Endothelial cell of umbilical vein (primary cell): ENCODE data around the gene PANX1. TPM values are rescaled to one million over a fixed set of nuclear protein-coding genes. Genes with fewer than 3 reads are reported as not detected.

Experiments used
- BruUV-seq: library from RNA; stranded (reverse); fragments of 400-500 nt; replicated peaks from 2 replicates; lab custom pipeline; 2021; lab: Mats Ljungman, UMichigan
- CTCF ChIA-PET: fragments of 300-600, 350-600 bp; sonication (Branson Sonifier 250); formaldehyde crosslinking; loops from one replicate; lab custom pipeline; 2021; ENCODE audit warnings: antibody characterized with exemption, inconsistent platforms; lab: Charles Lee
- POLR2A ChIA-PET: fragments of 300-600, 350-600 bp; sonication (Branson Sonifier 250); formaldehyde crosslinking; loops from one replicate; lab custom pipeline; 2021; ENCODE audit warnings: antibody characterized with exemption, inconsistent platforms; lab: Charles Lee
- DNase-seq: peaks from one replicate; pipeline ENCODE4 v3.0.0-alpha.2; 2011; ENCODE audit warnings: low read depth, low spot score
- FAIRE-seq: peaks from 2 replicates; lab custom pipeline; 2011; peaks lifted over from hg19 to GRCh38; lab: Jason Lieb, UNC
- H2AFZ ChIP-seq: 2 replicates; pipeline ENCODE4 v1.6.0; 2012; ENCODE audit warnings: low read depth, low read length, control low read depth, inconsistent platforms
- H3K27ac ChIP-seq: 2 replicates; pipeline ENCODE4 v1.5.1; 2011; ENCODE audit warnings: low read depth, mild to moderate bottlenecking, control low read depth, low read length, moderate library complexity; ENCODE audit not compliant: insufficient read depth
- H3K27me3 ChIP-seq, 2 experiments: 2 replicates each; pipeline versions ENCODE4 v1.6.0 to v1.6.1; 2011; ENCODE audit warnings: low read length in 2 of 2, mixed read lengths in 1 of 2; ENCODE audit not compliant: control insufficient read depth in 2 of 2, insufficient read depth in 2 of 2
- H3K36me3 ChIP-seq, 2 experiments: 2 replicates in 1 of 2; 3 replicates in 1 of 2; pipeline ENCODE4 v1.5.1; 2011; ENCODE audit warnings: low read length in 2 of 2, mild to moderate bottlenecking in 1 of 2, moderate library complexity in 1 of 2; ENCODE audit not compliant: control insufficient read depth in 2 of 2, insufficient read depth in 2 of 2; ENCODE audit errors: extremely low read depth in 1 of 2
- H3K4me1 ChIP-seq: 3 replicates; pipeline ENCODE4 v1.5.1; 2011; ENCODE audit warnings: mild to moderate bottlenecking, low read length; ENCODE audit not compliant: control insufficient read depth, insufficient read depth; ENCODE audit errors: extremely low read depth
- H3K4me2 ChIP-seq: 2 replicates; pipeline ENCODE4 v1.6.1; 2011; ENCODE audit warnings: low read length, control low read depth, mixed read lengths; ENCODE audit not compliant: insufficient read depth
- H3K4me3 ChIP-seq, 3 experiments: fragments of 200-600 bp in 1 of 3; sonication (generic), shearing (Covaris generic) in 1 of 3; replicated peaks in 1 of 3; 2 replicates each; pipeline ENCODE4 v1.5.1; 2011 to 2016; ENCODE audit warnings: control low read depth in 3 of 3, low read length in 3 of 3, mild to moderate bottlenecking in 2 of 3, inconsistent platforms in 1 of 3, low read depth in 1 of 3, moderate library complexity in 1 of 3; ENCODE audit not compliant: insufficient read depth in 1 of 3
- H3K79me2 ChIP-seq: 2 replicates; pipeline ENCODE4 v1.6.0; 2012; ENCODE audit warnings: low read length, inconsistent platforms; ENCODE audit not compliant: control insufficient read depth, insufficient read depth
- H3K9ac ChIP-seq: replicated peaks from 2 replicates; pipeline ENCODE3; 2011; ENCODE audit warnings: low read length, control low read depth; ENCODE audit not compliant: insufficient read depth; ENCODE audit errors: extremely low read depth
- H3K9me1 ChIP-seq: replicated peaks from 3 replicates; pipeline ENCODE4 v1.6.0; 2011; ENCODE audit warnings: mild to moderate bottlenecking, low read length; ENCODE audit not compliant: control insufficient read depth, insufficient read depth; ENCODE audit errors: extremely low read depth
- H3K9me3 ChIP-seq: replicated peaks from 2 replicates; pipeline ENCODE4 v1.5.1; 2012; ENCODE audit warnings: low read length, inconsistent platforms; ENCODE audit not compliant: control insufficient read depth, insufficient read depth
- H4K20me1 ChIP-seq: replicated peaks from 2 replicates; pipeline ENCODE3; 2011; ENCODE audit warnings: mild to moderate bottlenecking, low read length; ENCODE audit not compliant: control insufficient read depth, insufficient read depth; ENCODE audit errors: extremely low read depth
- CTCF ChIP-seq, 2 donors: IDR thresholded peaks; 1 replicate in 1 of 2; 2 replicates in 1 of 2; pipeline ENCODE4 v1.5.1; 2011; ENCODE audit warnings: low read length in 2 of 2, mild to moderate bottlenecking in 2 of 2, moderate library complexity in 2 of 2, control low read depth in 1 of 2, inconsistent platforms in 1 of 2, low read depth in 1 of 2; ENCODE audit not compliant: insufficient read depth in 1 of 2; ENCODE audit errors: extremely low read depth in 1 of 2
- EZH2 ChIP-seq: IDR thresholded peaks from 2 replicates; pipeline ENCODE4 v1.6.1; 2012; ENCODE audit warnings: borderline replicate concordance, low read depth, mild to moderate bottlenecking, moderate library complexity, low read length, inconsistent platforms; ENCODE audit not compliant: severe bottlenecking
- FOS ChIP-seq: IDR thresholded peaks from 2 replicates; pipeline ENCODE4 v1.6.1; 2011; ENCODE audit warnings: mild to moderate bottlenecking, low read length, moderate library complexity, borderline replicate concordance; ENCODE audit not compliant: insufficient read depth
- GATA2 ChIP-seq: IDR thresholded peaks from 2 replicates; pipeline ENCODE4 v1.7.0; 2011; ENCODE audit warnings: low read depth, mild to moderate bottlenecking, moderate library complexity, mixed read lengths, low read length; ENCODE audit not compliant: insufficient read length, insufficient read depth
- JUN ChIP-seq: IDR thresholded peaks from 2 replicates; pipeline ENCODE4 v1.6.1; 2011; ENCODE audit warnings: borderline replicate concordance, low read depth; ENCODE audit not compliant: insufficient read length, insufficient read depth
- MAX ChIP-seq: IDR thresholded peaks from 2 replicates; pipeline ENCODE4 v1.6.1; 2011; ENCODE audit not compliant: insufficient read depth, insufficient read length
- MYC ChIP-seq: IDR thresholded peaks from one replicate; pipeline ENCODE4 v1.6.1; 2011; ENCODE audit warnings: mild to moderate bottlenecking, low read depth, low read length
- POLR2A ChIP-seq: IDR thresholded peaks from 2 replicates; pipeline ENCODE4 v1.6.1; 2012; ENCODE audit warnings: low read depth, mild to moderate bottlenecking, control low read depth, low read length
- POLR2AphosphoS5 ChIP-seq: IDR thresholded peaks from 2 replicates; pipeline ENCODE4 v1.6.1; 2012; ENCODE audit warnings: low read depth, mild to moderate bottlenecking, control low read depth, low read length, moderate library complexity; ENCODE audit not compliant: insufficient read depth
- dilution Hi-C: fragments of 300-500 bp; cut with MboI; formaldehyde crosslinking; loops from one replicate; pipeline ENCODE4 v1.15.0; 2019; ENCODE audit warnings: low sequenced_read_pairs; ENCODE audit not compliant: extremely low pct_ligation_motif_present
- intact Hi-C: fragments of 100-400 bp; cut with micrococcal nuclease; formaldehyde crosslinking; loops from one replicate; pipeline ENCODE4 v1.10.0; 2022
- polyA plus RNA-seq, 4 experiments: library from polyadenylated mRNA; depleted of rRNA in 3 of 4; stranded (reverse) in 3 of 4; unstranded in 1 of 4; fragments of >200 nt; gene quantifications; 2 replicates each; pipeline versions ENCODE4 v1.2.1 to v1.2.3, GENCODE V29; 2011 to 2012; ENCODE audit warnings: missing spikeins in 1 of 4
- total RNA-seq: library from RNA; stranded (reverse); gene quantifications from 2 replicates; pipeline ENCODE4 v1.2.3, GENCODE V29; 2021

PANX1 gene
- total and polyA plus RNA-seq, 2 donors (not counting 3 experiments of a cell fraction or from before 2014, with no cell fraction given), result 9.5 to 20.9 TPM

- no peaks in the 10 kb centered on the region for H3K36me3 ChIP-seq
- H3K9me1 ChIP-seq, result no peaks in the 10 kb centered on the region
- no peaks in the 10 kb centered on the region for H3K27me3 ChIP-seq
- TF ChIP-seq EZH2 (no peak), CTCF (IDR thresholded peaks at IDR 0.05; ENCODE audit: extremely low read depth in 1 of 2, insufficient read depth in 1 of 2, low read depth in 1 of 2, low read length in 2 of 2) (no peak), FOS (no peak), JUN (no peak), GATA2 (no peak), POLR2A (no peak), MYC (no peak), MAX (no peak), POLR2AphosphoS5 (no peak)
- no peak overlapping the region for H3K4me3 ChIP-seq
- peaks cover 68% of the 10 kb centered on the region for H3K79me2 ChIP-seq
- POLR2A ChIA-PET, result no interaction called here
- dilution Hi-C loops (no loop called here), intact Hi-C loops (loop anchor here (10.0 kb wide), 1 partner anchor 795 kb away; no protein-coding TSS in a partner anchor)
- no peak overlapping the region for H3K4me2 ChIP-seq
- H3K9me3 ChIP-seq, result no peaks in the 10 kb centered on the region
- H3K9ac ChIP-seq, result no peak overlapping the region
- no peak overlapping the region for H3K27ac ChIP-seq
- no peaks in the 10 kb centered on the region for H4K20me1 ChIP-seq
- FAIRE-seq (no peak), DNase-seq (no peak)
- H3K4me1 ChIP-seq, result peaks cover 48% of the 10 kb centered on the region
- BruUV-seq, result no TSS peak
- H2AFZ ChIP-seq, result no peak overlapping the region
- CTCF ChIA-PET, result no interaction called here
Observed at GRCh38 chr11:94139416-94139815, 10.8 kb downstream of the PANX1 start.
